Nephron (organoid): ENCODE measurements around the gene TTC23.
A peak's percentile ranks its signal among the peaks of the same experiment; 100 is the strongest.

ENCODE experiments used
- H3K27ac Mint-ChIP-seq, 3 experiments: 2 replicates each; pipeline ENCODE4 v1.8.0; 2020; ENCODE audit warnings: mixed read lengths in 3 of 3, mild to moderate bottlenecking in 2 of 3, moderate library complexity in 1 of 3
- H3K27me3 Mint-ChIP-seq: 2 replicates; pipeline ENCODE4 v1.8.0; 2021; ENCODE audit warnings: low read depth, mild to moderate bottlenecking, moderate library complexity, mixed read lengths
- H3K36me3 Mint-ChIP-seq: 2 replicates; pipeline ENCODE4 v1.8.0; 2020; ENCODE audit warnings: low read depth, mixed read lengths
- H3K4me1 Mint-ChIP-seq: 2 replicates; pipeline ENCODE4 v1.8.0; 2020; ENCODE audit warnings: mixed read lengths
- H3K4me3 Mint-ChIP-seq, 3 experiments: 2 replicates each; pipeline ENCODE4 v1.8.0; 2020; ENCODE audit warnings: mild to moderate bottlenecking in 3 of 3, mixed read lengths in 3 of 3, moderate library complexity in 2 of 3
- H3K9me3 Mint-ChIP-seq: 2 replicates; pipeline ENCODE4 v1.8.0; 2020; ENCODE audit warnings: mixed read lengths
- CTCF ChIP-seq, 3 experiments: fragments of 200-600 bp; sonication (generic); IDR thresholded peaks; one replicate each; pipeline ENCODE4 v1.5.0; 2021; ENCODE audit warnings: antibody characterized with exemption in 3 of 3; ENCODE audit not compliant: unreplicated experiment in 3 of 3

Gene TTC23

DNA sequence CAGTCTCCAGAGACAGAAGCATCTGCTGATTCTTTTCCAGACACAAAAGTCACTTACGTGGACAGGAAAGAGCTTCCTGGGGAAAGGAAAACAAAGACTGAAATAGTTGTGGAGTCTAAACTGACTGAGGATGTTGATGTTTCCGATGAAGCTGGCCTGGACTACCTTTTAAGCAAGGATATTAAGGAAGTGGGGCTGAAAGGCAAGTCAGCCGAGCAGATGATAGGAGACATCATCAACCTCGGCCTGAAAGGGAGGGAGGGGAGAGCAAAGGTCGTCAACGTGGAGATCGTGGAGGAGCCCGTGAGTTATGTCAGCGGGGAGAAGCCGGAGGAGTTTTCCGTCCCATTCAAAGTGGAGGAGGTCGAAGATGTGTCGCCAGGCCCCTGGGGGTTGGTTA is 119.1 kb downstream of the TTC23 start:
- Mint-ChIP-seq H3K36me3 (peaks cover 31% of the 10 kb centered on the region), H3K4me3 (no peak overlapping the region), H3K4me1 (peaks cover 14% of the 10 kb centered on the region), H3K27ac (peak overlapping the region in 1 of 3 experiments; percentile 3), H3K27me3 (no peaks in the 10 kb centered on the region), H3K9me3 (no peaks in the 10 kb centered on the region)
- TF ChIP-seq CTCF (IDR thresholded peaks at IDR 0.05; ENCODE audit: unreplicated experiment in 3 of 3) = no peak

GRCh38 chr15:99129644-99130043 is 119.7 kb downstream of the TTC23 start:
- no peaks in the 10 kb centered on the region for H3K27me3 Mint-ChIP-seq

GRCh38 chr15:99128411-99128810 is 121.0 kb downstream of the TTC23 start:
- no peak overlapping the region for H3K4me3 Mint-ChIP-seq
- H3K9me3 Mint-ChIP-seq = no peaks in the 10 kb centered on the region
- no peak for TF ChIP-seq CTCF (IDR thresholded peaks at IDR 0.05; ENCODE audit: unreplicated experiment in 3 of 3)
- H3K27ac Mint-ChIP-seq = no peak overlapping the region
- H3K4me1 Mint-ChIP-seq = peaks cover 24% of the 10 kb centered on the region
- H3K36me3 Mint-ChIP-seq = peaks cover 26% of the 10 kb centered on the region
- H3K27me3 Mint-ChIP-seq = no peaks in the 10 kb centered on the region

More at GRCh38 chr15:99129644-99130043, 119.7 kb downstream of the TTC23 start:
- H3K9me3 Mint-ChIP-seq = no peaks in the 10 kb centered on the region
- TF ChIP-seq CTCF (IDR thresholded peaks at IDR 0.05; ENCODE audit: unreplicated experiment in 3 of 3) = no peak
- H3K36me3 Mint-ChIP-seq = peaks cover 26% of the 10 kb centered on the region
- H3K4me3 Mint-ChIP-seq = no peak overlapping the region
- H3K27ac Mint-ChIP-seq = no peak overlapping the region
- peaks cover 16% of the 10 kb centered on the region for H3K4me1 Mint-ChIP-seq

DNA sequence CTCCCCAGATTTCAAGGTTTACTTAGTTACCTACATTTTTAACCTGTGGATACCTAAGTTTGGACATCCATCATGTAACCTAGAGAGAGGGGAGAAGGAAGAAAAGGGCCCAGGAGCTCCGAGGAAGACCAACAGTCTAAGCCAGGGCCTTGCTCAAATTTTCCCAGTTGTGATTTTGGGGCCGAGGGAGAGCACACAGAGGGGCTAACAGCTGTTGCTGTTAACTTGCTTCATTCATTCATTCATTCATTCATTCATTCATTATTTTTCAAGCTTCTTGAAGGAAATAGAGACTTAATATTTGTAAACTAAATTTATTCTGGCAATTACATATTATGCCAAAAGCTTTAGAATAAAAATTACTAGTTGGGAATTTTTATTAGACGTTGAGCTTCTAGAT is 121.6 kb downstream of the TTC23 start:
- Mint-ChIP-seq H3K27me3 (no peaks in the 10 kb centered on the region), H3K36me3 (peaks cover 26% of the 10 kb centered on the region), H3K4me3 (no peak overlapping the region), H3K9me3 (no peaks in the 10 kb centered on the region), H3K27ac (no peak overlapping the region), H3K4me1 (peaks cover 24% of the 10 kb centered on the region)
- no peak for TF ChIP-seq CTCF (IDR thresholded peaks at IDR 0.05; ENCODE audit: unreplicated experiment in 3 of 3)

DNA sequence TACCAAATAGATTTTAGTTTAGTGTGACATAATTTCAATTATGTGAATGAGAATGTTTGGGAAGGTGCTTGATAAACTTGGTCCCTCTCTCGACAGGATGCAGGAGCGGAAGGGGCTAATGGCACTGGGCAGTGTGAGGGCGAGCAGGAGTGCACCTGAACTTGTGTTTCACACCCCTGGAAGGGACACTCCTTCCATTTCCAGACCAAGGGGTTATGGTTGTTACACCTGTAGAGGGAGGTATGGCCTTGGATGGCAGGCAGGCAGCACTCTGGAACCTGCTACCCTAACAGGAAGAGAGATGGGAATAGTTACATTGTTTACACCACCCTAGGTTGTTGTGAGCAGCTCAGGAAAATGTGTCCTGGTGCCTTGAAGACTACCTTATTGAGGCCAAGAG is 122.5 kb downstream of the TTC23 start:
- H3K9me3 Mint-ChIP-seq = no peaks in the 10 kb centered on the region
- H3K27ac Mint-ChIP-seq = no peak overlapping the region
- TF ChIP-seq CTCF (IDR thresholded peaks at IDR 0.05; ENCODE audit: unreplicated experiment in 3 of 3) = no peak
- peaks cover 26% of the 10 kb centered on the region for H3K36me3 Mint-ChIP-seq
- peaks cover 18% of the 10 kb centered on the region for H3K4me1 Mint-ChIP-seq
- no peaks in the 10 kb centered on the region for H3K27me3 Mint-ChIP-seq
- no peak overlapping the region for H3K4me3 Mint-ChIP-seq

DNA sequence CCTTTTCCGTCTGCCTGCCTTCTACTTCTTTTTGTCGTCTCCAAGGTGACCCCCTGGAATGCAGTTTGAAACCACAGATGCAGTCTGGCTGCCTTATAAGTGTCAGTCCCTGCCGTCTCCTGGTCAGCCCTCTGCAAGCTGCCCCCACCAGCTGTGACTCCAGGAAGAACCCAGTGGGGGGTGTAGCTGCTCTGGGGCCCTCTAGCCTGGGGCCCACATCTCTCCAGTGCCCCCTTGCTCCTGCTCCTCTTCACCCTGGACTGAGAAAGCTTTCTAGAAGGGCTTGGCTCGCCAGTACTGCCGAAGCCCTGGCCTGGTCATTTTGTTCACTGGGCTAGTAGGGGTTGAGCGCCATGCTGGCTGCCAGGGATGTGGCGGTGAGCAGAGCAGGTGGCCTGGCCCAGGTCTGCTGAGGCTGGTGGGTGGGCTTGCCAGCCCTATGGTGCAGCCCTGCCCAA is 123.2 kb downstream of the TTC23 start:
- Mint-ChIP-seq H3K4me3 (no peak overlapping the region), H3K9me3 (no peaks in the 10 kb centered on the region), H3K27ac (no peak overlapping the region), H3K27me3 (no peaks in the 10 kb centered on the region), H3K4me1 (peaks cover 25% of the 10 kb centered on the region), H3K36me3 (peaks cover 25% of the 10 kb centered on the region)
- no peak for TF ChIP-seq CTCF (IDR thresholded peaks at IDR 0.05; ENCODE audit: unreplicated experiment in 3 of 3)
